Stimulated activated CD4-positive, alpha-beta T cell treated with anti-CD3 and anti-CD28 coated beads, TNF-alpha, amount 100 ng/mL, for 4 hours (primary cell): ENCODE measurements around the gene SPAG7.

Experiments used
- DNase-seq, 3 experiments: peaks; one replicate each; pipeline ENCODE4 v3.0.0-alpha.2; 2020; ENCODE audit warnings: low read depth in 3 of 3

Gene SPAG7, protein sequence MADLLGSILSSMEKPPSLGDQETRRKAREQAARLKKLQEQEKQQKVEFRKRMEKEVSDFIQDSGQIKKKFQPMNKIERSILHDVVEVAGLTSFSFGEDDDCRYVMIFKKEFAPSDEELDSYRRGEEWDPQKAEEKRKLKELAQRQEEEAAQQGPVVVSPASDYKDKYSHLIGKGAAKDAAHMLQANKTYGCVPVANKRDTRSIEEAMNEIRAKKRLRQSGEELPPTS

DNA sequence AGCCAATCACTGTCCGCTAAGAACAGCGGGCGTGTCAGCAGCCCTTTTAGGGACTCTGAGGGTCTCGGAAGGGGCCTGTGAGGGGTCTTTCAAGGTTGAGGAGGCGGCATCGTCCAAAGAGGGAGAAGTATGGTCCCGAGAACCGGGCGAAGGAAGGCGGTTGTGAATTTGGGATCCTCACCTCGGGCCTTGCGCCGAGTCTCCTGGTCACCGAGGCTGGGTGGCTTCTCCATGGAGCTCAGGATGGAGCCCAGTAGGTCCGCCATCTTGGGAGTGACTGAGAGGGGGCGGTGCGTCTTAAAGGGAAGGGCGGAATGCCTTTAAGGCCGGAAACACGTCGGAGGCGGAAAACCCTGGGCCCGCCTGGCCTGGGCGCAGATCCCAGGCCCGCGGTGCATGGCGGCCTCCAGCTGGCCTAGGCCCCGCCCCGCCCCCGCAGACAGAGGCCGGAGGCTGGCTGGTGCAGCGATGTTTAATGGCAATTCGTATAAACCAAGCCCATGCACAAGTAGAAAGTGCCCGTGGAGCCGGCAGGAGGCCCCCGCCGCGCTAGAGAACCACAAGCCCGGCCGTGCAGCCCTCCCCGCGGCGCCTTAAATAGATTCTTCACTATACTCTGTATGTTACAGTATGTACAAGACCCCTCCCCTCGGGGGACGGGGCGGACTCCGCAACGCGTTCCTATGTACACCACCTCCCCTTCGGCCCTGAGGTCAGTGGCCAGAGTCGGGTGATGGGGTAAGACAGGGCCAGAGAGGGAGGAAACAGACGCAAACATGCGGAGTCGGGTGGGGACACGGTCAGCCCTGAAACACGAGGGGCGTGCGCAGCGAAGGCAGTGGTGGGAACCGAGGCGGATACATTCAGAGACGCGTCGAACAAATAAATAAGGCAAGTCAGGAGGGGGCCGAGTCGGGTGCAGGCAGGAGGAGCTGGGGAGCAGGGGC lies at the start of gene SPAG7:
TSS of gene SPAG7 (minus strand) at position 279 of the 947 bp plus-strand sequence. CDS start at position 266, 13 bp downstream.
- DNase-seq: peak; percentile 85 to 87 (median 85)

DNA sequence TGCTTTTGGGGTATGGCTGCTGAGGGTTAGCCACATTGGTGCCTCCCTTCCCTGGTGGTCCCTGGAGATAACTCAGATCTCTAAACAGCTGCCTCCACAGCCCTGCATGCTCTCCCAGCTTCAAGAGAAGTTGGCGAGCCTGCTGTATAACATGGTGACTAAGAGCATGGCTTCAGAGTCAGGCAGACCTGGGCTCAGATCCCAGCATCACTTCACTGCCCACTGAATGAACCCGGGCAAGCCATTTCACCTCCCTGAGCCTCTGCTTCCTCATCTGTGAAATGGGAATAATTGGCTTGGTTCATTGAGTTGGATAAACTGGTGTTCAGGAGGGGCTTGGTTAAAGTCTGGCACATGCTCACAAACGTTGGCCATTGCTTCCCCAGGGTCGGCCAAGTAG lies 46.7 kb upstream of the SPAG7 start:
- no peak for DNase-seq

DNA sequence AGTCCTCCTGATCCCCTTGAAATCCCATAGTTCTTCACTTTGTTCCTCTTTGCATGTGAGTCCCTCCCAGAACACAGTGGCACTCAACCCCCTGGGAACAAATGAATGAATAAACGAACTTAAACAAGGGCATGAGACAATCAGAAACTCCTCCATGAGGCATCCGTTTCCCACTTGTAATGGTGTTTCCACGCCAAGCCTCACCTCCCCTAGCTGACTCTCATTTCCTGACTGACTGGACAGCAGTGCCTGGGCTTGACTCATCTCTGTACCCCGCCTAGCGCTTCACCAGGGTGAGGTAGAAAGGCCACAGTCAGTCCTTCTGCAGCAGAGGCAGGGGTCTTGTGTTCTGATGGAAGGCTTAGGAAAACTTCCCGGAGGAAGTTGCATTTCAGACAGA lies 44.3 kb upstream of the SPAG7 start:
- no peak for DNase-seq

DNA sequence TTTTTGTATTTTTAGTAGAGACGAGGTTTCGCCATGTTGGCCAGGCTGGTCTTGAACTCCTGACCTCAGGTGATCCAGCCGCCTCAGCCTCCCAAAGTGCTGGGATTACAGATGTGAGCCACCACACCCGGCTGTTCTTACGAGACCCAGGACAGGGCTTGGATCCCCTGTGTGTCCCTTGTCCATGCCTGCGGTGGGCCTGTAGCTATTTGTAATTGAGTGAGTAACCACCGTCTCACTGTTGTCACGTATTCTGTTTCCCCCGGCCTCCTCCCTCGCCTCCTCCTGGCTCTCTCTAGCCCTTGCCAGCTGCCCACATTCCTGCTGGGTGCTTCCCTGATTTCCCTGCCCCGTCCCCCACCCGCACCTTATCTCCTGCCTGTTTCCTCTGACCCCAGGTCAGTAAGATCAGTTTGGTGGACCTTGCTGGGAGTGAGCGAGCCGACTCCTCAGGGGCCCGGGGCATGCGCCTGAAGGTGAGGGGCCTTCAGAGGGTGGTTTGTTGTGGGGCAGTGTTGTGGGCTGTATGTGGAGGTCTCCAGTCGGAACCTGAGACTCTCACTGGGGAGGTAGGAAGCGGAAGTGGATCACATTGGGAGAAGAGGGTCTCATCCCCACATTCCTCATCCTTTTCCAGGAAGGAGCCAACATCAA lies 35.7 kb upstream of the SPAG7 start:
- DNase-seq: no peak

DNA sequence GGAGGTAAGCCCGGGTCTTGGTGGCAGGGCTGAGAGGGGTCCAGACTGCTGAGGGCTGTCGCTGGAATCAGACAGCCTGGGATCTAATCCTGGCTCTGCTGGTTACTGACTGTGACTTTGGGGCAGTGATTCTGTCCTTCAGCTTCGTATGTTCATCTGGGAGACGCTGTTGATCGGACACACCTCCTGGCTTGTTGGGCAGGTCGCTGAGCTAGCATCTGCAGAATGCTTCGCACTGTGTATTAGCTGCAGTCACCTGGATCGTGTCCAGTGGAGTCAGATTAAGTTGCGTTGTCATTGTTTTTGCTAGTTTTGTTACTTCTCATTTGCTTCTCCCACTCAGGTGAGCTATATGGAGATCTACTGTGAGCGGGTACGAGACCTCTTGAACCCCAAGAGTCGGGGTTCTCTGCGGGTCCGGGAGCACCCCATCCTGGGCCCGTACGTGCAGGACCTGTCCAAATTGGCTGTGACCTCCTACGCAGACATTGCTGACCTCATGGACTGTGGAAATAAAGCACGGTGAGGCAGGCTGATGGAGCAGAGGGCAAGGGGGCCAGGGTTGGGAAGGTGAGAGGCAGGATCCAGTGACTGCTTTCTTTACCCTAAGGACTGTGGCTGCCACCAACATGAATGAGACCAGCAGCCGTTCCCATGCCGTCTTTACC lies 34.6 kb upstream of the SPAG7 start:
- DNase-seq: no peak

DNA sequence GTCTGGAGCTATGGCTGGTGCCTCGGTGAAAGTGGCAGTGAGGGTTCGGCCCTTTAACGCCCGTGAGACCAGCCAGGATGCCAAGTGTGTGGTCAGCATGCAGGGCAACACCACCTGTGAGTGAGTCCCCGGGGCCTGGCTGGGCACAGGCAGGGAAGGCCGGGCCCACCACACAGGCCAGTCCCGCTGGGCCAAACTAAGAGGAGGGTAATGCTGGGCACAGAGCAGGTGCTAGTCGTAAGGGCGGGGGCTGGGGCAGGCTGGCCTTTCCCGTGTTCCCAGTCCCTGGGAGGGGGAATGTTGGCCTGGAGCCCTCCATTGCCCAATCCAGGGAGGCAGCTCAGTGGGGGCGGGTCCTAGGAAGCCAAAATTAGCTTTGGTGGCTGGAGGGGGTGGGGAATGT lies 32.6 kb upstream of the SPAG7 start:
- DNase-seq: no peak

DNA sequence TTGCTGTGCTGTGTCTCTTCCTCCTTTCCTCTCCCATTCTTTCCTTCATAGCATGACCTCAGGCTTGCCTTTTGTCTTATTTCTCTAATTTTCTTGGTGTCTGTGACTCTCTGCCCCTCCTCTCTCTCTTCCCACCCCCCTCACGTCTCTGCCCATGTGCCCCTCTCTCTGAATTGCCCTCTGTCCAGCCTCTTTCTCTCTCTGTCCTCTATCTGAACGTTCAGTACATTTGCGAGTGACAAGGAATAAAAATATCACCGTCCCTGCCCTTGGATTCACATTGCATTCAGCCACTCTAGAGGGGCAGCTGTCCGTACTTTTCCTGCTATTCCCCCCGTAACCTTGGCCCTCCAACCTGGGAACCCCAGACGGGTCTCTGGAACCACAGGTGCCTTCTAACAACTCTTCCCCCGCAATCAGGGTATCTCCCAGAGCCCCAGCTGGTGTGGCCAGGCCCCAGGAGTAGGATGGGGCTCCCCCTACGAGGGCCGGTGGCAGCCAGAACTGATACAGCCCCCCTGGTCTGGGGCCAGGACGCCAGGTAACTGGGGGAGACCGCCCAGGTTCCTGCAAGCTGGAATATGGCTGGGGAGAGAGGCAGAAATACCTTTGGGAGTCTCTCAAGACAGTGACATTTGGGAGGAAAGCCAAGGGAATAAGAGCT lies 31.9 kb upstream of the SPAG7 start:
- no peak for DNase-seq

DNA sequence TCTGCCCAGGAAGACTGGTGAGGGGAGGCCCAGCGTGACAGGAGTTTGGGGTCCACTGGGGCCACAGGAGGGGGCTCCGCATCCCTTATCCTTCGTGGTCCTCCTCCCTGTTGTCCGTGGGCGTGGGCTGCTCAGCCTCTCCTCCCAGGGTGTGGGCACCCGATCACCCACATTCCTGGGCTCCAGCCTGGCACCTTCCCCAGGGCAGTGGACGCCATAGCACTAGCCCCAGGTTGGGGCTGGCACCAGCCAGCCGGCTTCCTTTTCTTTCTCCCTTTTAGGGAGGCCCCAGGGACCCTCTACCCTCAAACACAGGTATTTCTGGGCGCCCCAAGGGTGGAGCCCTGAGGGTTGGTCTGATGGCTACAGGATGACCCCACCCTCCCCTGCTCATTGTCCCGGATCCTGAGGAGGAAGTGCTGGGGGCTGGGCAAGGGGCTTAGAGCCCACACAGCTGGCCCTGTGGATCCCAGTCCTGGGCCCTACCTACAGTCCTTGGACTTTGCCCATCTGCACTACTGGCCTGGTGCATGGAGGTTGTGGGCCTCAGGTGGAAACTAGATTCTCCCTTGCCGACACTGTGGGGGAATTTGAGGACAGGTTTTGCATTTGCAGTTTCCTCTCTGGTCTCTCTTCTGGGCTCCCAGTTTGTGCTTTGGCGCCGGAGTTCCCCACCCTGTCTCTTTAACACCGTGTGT lies 31.3 kb upstream of the SPAG7 start:
- no peak for DNase-seq

DNA sequence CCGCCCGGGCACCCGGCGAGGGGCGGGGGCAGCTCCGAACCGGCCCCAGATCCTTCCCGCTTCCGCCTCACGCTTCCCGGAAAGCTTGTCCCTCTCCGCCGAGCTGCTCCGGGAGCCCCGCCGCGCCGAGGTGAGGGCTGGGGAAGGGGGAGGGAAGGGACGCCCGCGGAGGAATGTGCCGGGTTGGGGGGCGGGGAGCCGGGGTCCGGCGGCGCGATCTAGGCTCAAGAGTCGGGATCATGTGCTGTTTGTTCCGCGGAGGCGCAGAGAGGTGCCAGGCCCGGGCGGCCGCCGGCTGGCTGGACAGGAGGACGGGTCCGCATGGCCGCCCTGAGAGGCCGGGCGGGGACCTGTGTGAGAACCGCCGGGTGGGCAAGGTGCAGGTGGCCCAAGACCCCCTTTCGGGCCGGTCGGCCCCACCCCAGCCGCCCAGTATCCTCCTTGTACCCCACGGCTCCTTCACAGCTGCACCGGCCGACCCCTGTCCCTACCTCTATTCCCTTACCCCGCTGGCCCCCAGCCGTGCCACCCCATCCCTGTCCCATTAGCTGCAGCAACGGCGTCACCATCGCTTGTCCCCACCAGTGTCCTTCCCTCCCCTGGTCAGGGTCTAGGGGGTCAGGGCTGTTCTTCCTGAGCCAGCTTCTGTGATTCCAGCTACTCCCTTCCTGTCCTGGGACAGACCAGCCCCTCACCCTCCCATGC lies 30.6 kb upstream of the SPAG7 start:
- no peak for DNase-seq

DNA sequence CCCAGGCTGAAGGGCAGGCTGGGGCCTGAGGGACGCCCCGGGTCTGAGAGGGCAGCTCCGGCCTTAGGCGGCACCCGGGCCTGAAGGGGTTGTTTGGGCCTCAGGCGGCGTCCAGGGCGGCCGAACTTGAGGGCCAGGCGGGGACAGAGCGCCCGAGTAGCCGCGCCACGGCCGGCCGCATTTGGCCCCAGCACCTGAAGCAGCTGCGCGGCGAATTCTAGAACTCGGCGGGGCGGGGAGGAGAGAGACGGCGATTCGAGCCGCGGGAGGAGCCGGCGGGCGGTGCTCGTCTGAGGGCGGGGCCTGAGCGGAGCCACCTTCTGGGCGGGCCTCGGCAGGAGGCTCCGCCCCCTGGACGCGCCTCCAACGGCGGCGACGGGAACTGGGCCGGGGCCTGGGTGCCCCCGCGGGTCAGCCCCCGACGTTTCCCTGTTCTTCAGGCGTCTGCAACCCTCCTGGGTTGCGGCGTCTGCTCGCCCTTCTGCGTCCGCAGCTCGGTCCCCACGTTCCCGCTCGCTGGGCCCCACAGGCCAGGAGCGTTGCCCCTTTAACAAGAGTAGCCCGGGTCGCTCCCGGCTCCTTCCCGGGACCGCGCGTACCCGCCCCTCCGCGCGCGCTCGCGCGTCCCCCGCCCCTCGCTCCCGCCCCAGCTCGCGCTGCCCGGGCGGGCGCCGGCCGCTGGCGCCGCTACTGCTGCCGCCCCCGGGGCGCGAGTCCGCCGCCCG lies 29.8 kb upstream of the SPAG7 start, which contains the start of the genes INCA1 and KIF1C:
TSS of gene INCA1 (minus strand) at position 221 of the 725 bp plus-strand sequence. CDS start 3,085 bp downstream, outside the sequence.
TSS of gene KIF1C (plus strand) at position 649 of the 725 bp plus-strand sequence. CDS start 2,297 bp downstream, outside the sequence.
- DNase-seq: peak; percentile 83 to 85 (median 85)

DNA sequence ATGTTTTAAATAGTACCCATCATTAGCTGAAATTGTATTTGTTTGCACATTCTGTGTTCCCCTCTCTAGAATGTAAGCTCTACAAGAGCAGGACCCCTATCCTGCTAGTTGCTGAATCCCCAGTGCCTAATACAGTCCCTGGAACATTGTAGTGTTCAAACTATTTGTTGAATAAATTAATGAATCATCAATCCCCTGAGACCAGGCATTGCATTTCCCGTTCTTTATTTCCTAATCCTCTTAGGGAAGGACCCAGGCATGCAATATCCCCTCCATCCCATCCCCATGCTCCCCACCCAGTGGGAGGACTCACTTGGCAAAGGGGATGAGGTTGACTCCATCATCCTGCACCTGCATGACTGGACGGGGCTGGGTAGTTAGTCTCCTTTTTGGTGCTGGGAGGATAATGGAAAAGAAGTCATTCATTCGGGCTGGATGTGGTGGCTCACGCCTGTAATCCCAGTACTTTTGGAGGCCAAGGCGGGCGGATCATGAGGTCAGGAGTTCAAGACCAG lies 26.5 kb upstream of the SPAG7 start:
- DNase-seq: no peak

DNA sequence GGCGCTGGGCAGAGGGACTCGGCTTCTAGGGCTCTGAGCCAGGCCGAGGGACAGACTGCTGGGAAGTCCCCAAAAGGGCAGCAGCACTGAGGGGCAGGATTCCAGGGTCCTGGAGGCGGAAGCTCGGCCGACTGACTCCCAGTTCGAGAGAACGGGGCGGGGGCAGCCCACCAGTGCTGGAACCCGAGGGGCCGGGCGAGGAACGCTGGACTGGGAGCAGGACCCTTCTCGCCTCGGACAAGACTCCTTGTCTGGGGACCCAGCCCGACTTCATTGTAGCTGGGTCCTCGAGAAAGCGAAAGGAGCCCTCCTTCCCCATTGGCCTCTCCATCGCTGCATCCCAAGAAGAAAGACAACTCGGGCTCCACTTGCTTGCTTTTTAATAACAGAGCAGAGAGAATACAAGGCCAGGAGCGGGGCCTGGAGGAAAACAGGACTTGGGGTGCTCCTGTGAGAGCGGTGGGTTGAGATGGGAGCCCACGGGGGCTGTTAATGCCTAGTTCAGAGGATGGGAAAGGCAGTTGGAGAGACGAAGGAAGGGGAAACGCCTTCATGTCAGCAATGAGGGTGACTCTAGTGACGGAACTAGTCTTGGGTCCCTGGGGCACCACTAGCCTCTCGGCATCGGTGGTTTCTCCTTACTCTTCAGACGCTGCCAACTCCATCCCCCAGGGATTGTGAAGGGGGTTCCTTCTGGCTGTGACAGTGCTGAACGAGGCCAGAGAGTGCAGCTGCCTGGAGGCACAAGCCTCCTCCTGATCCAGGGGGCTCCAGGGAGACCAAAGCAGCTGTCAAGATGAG lies 20.4 kb upstream of the SPAG7 start:
- no peak for DNase-seq

DNA sequence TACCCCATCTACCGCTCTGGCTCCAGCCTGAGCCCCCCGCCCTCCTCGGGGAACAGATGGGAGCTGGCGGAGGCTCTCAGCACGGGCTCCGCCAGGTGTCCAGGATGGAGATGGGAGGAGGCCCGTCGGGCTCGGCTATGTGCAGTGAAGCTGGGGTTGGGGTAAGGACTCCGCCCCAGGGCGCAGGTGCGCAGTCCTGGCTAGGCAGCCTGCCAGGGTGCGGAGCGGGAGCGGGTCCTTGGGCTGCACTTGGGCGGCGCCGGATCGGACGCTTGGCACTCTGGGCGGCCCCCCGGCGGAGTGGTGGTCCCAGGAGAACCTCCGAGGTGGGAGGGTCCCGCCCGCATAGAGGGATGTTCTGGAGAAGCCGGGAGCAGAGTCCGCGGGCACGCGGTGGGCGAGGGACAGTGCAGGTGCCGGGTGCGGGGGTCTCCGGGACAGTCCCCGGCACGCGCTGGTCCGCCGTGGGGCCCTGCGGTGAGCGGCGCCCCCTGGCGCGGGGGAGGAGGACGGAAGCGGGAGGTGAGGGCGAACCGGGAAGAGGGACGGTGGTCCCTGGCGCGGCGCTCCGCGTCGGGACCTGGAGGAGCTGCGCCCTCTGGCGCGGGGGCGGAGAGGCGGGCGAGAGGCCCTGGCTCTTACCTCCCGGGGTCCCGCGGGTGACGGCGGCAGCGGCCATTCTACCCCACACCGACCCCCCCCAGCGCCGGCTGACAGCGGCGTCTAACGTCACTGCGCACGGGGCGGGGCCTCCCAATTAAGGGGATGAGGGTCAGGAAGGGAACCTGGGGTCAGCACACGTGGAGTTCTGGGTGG lies 19.5 kb upstream of the SPAG7 start, which contains the start of gene CAMTA2:
TSS of gene CAMTA2 (minus strand) at position 725 of the 816 bp plus-strand sequence. CDS start 1,453 bp downstream, outside the sequence.
- DNase-seq: peak; percentile 73 to 89 (median 76)

DNA sequence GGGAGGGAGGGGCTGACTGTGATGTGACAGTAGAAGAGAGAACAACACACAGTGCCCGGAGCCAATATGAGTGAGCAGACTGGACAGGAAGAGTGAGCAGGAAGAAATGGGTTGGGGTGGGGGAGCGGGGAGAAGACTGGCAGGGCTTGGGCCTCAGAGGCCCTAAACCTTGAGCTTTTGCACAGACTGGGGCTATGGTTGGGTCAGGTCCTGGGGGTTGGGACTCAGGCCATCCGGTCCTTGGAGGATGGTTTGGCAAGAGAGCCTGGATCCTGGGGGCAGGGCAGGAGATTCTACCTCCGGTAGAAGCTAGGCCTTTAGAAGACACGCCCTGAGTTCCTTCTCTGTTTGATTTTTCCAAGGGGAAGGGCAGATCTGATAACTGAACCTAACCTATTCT lies 18.8 kb upstream of the SPAG7 start:
- DNase-seq: no peak

DNA sequence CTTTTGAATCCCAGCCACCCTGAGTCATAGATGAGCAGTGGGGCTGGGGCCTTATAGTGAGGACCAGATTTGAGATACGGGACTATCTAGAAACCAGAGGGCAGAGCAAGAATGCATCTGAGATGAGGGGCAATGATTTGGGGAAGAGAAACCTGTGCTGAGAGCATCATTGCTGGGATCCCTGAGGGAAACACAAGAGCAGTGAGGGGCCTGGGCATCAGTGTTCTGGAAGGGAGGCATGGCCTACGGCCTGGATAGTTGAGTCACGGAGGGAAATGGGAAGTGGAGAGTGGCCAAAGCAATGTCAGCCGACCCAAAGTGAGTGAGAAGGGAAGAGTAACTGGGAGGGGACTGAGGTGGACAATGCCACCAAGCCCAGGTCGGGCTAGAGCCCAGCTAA lies 14.7 kb upstream of the SPAG7 start:
- DNase-seq: no peak

DNA sequence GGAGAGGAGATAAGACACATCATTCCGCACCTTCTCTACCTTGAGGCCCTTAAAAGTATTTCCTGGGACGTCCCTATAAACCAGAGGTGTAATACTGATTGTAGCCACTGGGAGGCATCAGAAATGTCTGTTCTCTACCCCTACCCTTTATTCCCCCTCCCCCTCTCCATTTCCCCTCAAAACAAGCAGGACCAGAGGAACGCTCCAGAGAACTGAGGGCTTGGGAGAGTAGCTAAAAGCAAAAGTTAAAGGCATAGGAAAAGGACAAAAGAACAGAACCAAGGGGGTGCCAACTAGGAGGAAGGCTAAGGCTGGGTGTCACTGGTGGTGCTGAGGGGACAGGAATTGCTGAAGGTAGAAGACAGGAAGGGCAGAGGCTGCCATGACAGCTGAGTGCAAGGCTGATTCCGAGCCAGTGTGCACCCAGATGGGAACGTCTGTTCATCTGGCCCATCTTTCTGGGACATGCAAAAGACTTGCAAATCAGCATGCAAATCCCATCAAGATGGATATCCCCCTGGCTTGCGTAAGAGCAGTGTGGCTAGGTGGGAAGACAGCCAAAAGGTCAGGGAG lies 13.1 kb upstream of the SPAG7 start:
- no peak for DNase-seq

DNA sequence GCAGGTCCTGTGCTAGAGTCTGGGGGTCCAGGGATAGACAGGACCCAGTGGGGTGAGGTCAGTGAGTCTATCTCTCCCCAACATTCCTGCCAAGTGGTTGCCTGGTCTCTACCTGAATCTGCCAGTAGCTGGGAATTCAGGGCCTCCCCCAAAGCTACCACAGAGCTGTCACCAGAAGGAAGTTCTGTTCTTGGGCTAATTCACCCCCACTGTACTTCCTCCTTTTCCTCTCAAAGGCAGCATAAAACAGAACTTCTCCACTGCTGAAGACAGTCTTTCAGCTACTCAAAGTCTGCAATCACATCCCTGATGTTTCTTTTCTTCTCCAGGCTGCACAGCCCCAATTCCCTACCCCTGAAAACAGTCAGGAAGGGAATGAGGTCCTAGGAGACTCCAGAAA lies 11.1 kb upstream of the SPAG7 start:
- no peak for DNase-seq
